Gastroesophageal sphincter (tissue), 3 donors: ENCODE measurements around the gene RNF150.

Source experiments
- EP300 ChIP-seq: sonication (generic); formaldehyde crosslinking; IDR thresholded peaks from one replicate; pipeline ENCODE4 v1.6.1; 2017; ENCODE audit warnings: antibody characterized with exemption, mild to moderate bottlenecking
- POLR2A ChIP-seq, 2 donors: fragments of 450-650 bp; IDR thresholded peaks; one replicate each; pipeline ENCODE4 v1.6.1; 2017; ENCODE audit warnings: antibody characterized with exemption in 2 of 2, mild to moderate bottlenecking in 2 of 2, moderate library complexity in 1 of 2
- POLR2AphosphoS5 ChIP-seq: sonication (generic); formaldehyde crosslinking; IDR thresholded peaks from one replicate; pipeline ENCODE4 v1.6.1; 2017; ENCODE audit warnings: antibody characterized with exemption
- TF ChIP-seq, protein P1 (sequence below), 4 experiments: fragments of 200-600 bp in 2 of 4; fragments of 450-650 bp in 2 of 4; sonication (generic) in 1 of 4; IDR thresholded peaks; one replicate each; pipeline ENCODE4 v1.5.1; 2017 to 2019; ENCODE audit warnings: antibody characterized with exemption in 4 of 4, mild to moderate bottlenecking in 2 of 4, moderate library complexity in 2 of 4

GRCh38 chr4:141102367-141102766 is 30.9 kb downstream of the RNF150 start:
- TF ChIP-seq EP300 (no peak), POLR2A (IDR thresholded peaks at IDR 0.05) (no peak), POLR2AphosphoS5 (peak; percentile 46)
- TF ChIP-seq, protein P1, sequence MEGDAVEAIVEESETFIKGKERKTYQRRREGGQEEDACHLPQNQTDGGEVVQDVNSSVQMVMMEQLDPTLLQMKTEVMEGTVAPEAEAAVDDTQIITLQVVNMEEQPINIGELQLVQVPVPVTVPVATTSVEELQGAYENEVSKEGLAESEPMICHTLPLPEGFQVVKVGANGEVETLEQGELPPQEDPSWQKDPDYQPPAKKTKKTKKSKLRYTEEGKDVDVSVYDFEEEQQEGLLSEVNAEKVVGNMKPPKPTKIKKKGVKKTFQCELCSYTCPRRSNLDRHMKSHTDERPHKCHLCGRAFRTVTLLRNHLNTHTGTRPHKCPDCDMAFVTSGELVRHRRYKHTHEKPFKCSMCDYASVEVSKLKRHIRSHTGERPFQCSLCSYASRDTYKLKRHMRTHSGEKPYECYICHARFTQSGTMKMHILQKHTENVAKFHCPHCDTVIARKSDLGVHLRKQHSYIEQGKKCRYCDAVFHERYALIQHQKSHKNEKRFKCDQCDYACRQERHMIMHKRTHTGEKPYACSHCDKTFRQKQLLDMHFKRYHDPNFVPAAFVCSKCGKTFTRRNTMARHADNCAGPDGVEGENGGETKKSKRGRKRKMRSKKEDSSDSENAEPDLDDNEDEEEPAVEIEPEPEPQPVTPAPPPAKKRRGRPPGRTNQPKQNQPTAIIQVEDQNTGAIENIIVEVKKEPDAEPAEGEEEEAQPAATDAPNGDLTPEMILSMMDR (IDR thresholded peaks at IDR 0.05), result no peak
